Stomach smooth muscle (tissue), 2 donors: Measurements from ENCODE around the gene PKMYT1.
"Not testable (repeated sequence)": the region's sequence is repeated elsewhere in the genome, so short reads cannot be mapped to it uniquely, and the experiment has no call there.

Source experiments
- H3K27ac ChIP-seq: one replicate; pipeline ENCODE4 v1.7.0; 2013; ENCODE audit warnings: mild to moderate bottlenecking, low read length, inconsistent platforms
- H3K27me3 ChIP-seq, 2 donors: one replicate each; pipeline ENCODE4 v1.7.0; 2013; ENCODE audit warnings: low read length in 2 of 2; ENCODE audit not compliant: insufficient read depth in 2 of 2, control insufficient read depth in 1 of 2
- H3K36me3 ChIP-seq, 2 donors: one replicate each; pipeline ENCODE4 v1.7.0; 2013; ENCODE audit warnings: low read length in 2 of 2; ENCODE audit not compliant: control insufficient read depth in 2 of 2, insufficient read depth in 2 of 2
- H3K4me1 ChIP-seq: one replicate; pipeline ENCODE4 v1.7.0; 2013; ENCODE audit warnings: low read length; ENCODE audit not compliant: control insufficient read depth, insufficient read depth
- H3K4me3 ChIP-seq, 2 donors: one replicate each; pipeline ENCODE4 v1.7.0; 2013; ENCODE audit warnings: low read length in 2 of 2
- H3K9ac ChIP-seq, 2 donors: one replicate each; pipeline ENCODE4 v1.7.0; 2013; ENCODE audit warnings: low read length in 2 of 2, mild to moderate bottlenecking in 1 of 2
- H3K9me3 ChIP-seq, 2 donors: one replicate each; pipeline ENCODE4 v1.7.0; 2013; ENCODE audit warnings: low read length in 2 of 2; ENCODE audit not compliant: control insufficient read depth in 2 of 2
- donor health status: healthy.
- donor health status: Pancreatic carcinoma.

The PKMYT1 gene

DNA sequence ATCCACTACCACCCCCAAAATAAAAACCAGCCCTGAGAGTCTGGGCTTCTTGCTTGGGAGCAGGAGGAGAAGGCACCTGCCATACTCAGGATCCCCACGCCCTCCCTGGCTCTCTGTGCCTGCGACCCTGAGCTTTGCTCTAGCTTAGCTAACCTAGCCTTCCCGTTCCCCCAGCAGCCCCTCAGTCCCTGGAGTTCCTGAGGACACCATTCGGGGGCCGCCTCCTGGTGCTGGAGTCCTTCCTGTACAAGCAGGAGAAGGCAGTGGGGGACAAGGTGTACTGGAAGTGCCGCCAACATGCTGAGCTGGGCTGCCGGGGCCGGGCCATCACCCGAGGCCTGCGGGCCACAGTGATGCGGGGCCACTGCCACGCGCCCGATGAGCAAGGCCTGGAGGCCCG lies 50.0 kb downstream of the PKMYT1 start:
- no peaks in the 10 kb centered on the region for H3K9me3 ChIP-seq
- no peak overlapping the region for H3K27ac ChIP-seq
- H3K27me3 ChIP-seq = no peaks in the 10 kb centered on the region
- H3K9ac ChIP-seq = no peak overlapping the region
- H3K36me3 ChIP-seq = peaks cover 1 to 29% of the 10 kb centered on the region in 2 donors
- H3K4me3 ChIP-seq = no peak overlapping the region
- no peaks in the 10 kb centered on the region for H3K4me1 ChIP-seq

DNA sequence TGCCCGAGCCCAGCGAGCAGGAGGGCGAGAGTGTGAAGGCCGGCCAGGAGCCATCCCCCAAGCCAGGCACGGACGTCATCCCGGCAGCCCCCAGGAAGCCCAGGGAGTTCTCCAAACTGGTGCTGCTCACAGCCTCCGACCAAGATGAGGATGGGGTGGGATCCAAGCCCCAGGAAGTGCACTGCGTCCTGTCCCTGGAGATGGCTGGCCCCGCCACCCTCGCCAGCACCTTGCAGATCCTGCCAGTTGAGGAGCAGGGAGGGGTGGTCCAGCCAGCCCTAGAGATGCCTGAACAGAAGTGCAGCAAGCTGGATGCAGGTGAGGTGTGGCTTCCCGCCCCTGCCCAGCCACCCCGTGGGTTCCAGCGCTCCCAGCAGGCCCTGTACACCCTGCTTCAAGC lies 50.6 kb downstream of the PKMYT1 start:
- Histone ChIP-seq H3K36me3 (peaks cover 0 to 27% of the 10 kb centered on the region in 2 donors), H3K27me3 (no peaks in the 10 kb centered on the region), H3K9ac (no peak overlapping the region), H3K4me1 (no peaks in the 10 kb centered on the region), H3K4me3 (no peak overlapping the region), H3K27ac (no peak overlapping the region), H3K9me3 (no peaks in the 10 kb centered on the region)

DNA sequence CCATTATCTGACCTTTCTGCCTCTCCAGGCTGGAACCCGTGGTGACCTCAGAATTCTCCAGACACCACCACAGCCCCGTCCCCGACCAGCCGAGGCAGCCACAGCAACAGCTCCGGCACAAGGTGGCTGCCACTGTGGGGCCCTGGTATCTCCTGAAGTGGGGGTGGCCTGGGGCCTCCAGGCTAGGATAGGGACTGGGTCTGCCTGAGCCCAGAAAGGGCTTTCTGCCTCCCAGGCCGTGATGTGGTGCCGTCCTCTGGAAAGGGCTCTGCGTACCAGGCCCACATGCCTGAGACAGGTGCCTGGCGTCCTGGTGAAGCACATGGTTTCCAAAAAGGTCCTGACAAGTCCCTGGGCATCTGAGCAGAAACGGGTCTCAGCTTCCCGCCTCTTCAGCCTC lies 51.5 kb downstream of the PKMYT1 start:
- H3K4me3 ChIP-seq = no peak overlapping the region
- no peaks in the 10 kb centered on the region for H3K27me3 ChIP-seq
- H3K4me1 ChIP-seq = no peaks in the 10 kb centered on the region
- no peak overlapping the region for H3K27ac ChIP-seq
- no peaks in the 10 kb centered on the region for H3K9me3 ChIP-seq
- H3K9ac ChIP-seq = no peak overlapping the region
- peaks cover 0 to 18% of the 10 kb centered on the region in 2 donors for H3K36me3 ChIP-seq

DNA sequence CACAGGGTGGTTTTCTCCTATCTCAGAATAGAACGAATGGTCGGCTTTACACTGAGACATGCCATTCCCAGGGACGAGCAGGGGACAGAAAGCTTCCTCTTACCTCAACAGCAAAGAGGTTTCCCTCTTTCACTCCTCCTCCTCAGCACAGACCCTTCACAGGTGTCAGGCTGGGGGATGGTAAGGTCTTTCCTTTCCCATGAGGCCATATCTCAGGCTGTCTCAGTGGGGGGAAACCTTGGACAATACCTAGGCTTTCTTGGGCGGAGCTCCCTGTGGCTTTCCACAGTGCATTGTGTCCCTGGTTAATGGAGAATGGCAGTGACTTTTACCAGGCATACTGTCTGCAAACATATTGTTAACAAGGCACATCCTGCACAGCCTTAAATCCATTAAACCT lies 52.1 kb downstream of the PKMYT1 start:
- H3K36me3 ChIP-seq = peaks cover 3 to 14% of the 10 kb centered on the region in 2 donors
- not testable (repeated sequence) for H3K4me1 ChIP-seq, H3K27me3 ChIP-seq, H3K9me3 ChIP-seq, H3K4me3 ChIP-seq, H3K27ac ChIP-seq, H3K9ac ChIP-seq

DNA sequence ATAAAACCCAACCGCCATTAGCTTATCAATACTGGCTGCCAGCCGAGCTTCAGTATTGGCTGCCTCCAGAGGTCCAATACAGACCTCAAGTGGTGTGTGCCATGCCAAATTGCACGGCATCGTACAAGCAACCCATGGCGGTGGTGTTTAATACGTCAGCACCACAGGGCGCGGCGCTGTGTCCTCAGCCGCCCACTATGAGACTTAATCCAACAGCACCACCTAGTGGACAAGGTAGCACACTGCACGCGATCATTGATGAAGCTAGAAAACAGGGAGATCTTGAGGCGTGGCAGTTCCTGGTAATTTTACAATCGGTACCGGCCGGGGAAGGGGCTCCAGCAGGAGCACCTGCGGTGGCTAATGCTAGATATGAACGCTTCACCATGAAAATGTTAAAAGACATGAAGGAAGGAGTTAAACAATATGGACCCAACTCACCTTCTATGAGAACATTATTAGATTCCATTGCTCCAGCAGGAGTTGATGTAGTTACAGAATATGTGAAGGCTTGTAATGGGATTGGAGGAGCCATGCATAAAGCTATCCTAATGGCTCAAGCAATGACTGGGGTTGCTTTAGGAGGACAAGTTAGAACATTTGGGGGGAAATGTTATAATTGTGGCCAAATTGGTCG lies 53.1 kb downstream of the PKMYT1 start:
- Histone ChIP-seq H3K4me1 (no peaks in the 10 kb centered on the region), H3K4me3 (peak overlapping the region; percentile 59 to 63), H3K9ac (peak overlapping the region in 1 of 2 donors; percentile 56), H3K27me3 (no peaks in the 10 kb centered on the region), H3K36me3 (peaks cover 3 to 16% of the 10 kb centered on the region in 2 donors), H3K9me3 (no peaks in the 10 kb centered on the region), H3K27ac (no peak overlapping the region)

DNA sequence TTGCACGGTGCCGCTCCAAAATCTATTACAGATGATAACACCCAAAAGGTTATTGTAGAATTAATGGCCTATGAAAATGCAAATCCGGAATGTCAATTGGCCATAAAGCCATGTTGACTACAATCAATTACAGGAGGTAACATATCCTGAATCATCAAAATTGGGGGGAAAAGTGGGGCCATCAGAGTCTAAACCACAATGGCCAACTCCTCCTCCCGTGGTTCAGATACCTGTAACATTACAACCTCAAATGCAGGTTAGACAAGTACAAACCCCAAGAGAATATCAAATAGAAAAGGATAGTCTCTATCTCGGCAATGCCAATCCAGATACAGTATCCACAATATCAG lies 53.6 kb downstream of the PKMYT1 start:
- H3K36me3 ChIP-seq = peaks cover 3 to 18% of the 10 kb centered on the region in 2 donors
- H3K27ac ChIP-seq = no peak overlapping the region
- H3K9ac ChIP-seq = peak overlapping the region in 1 of 2 donors; percentile 56
- peak overlapping the region; percentile 59 to 63 for H3K4me3 ChIP-seq
- no peaks in the 10 kb centered on the region for H3K4me1 ChIP-seq
- no peaks in the 10 kb centered on the region for H3K9me3 ChIP-seq
- H3K27me3 ChIP-seq = no peaks in the 10 kb centered on the region

DNA sequence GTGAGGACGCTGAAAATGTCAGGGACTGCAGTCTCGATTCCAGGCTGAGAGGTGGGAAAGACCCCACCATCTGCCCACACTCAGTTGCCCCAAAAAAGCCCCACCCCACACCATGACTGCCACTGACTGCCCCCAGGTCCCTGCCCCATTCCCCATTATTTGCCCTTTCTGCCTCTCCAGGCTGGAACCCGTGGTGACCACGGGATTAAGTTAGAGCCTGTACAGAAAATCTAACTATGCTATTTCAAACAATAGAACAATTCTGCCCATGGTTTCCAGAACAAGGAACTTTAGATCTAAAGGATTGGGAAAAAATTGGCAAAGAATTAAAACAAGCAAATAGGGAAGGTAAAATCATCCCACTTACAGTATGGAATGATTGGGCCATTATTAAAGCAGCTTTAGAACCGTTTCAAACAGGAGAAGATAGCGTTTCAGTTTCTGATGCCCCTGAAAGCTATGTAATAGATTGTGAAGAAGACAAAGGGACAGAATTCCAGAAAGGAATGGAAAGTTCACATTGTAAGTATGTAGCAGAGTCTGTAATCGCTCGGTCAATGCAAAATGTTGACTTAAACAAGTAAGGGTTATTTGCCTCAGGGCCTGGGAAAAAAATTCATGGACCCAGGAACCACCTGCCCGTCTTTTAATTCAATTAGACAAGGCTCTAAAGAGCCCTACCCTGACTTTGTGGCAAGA lies 54.1 kb downstream of the PKMYT1 start:
- no peaks in the 10 kb centered on the region for H3K27me3 ChIP-seq
- H3K36me3 ChIP-seq = peaks cover 3 to 18% of the 10 kb centered on the region in 2 donors
- no peaks in the 10 kb centered on the region for H3K9me3 ChIP-seq
- H3K4me3 ChIP-seq = no peak overlapping the region
- no peak overlapping the region for H3K9ac ChIP-seq
- H3K27ac ChIP-seq = no peak overlapping the region
- H3K4me1 ChIP-seq = no peaks in the 10 kb centered on the region

DNA sequence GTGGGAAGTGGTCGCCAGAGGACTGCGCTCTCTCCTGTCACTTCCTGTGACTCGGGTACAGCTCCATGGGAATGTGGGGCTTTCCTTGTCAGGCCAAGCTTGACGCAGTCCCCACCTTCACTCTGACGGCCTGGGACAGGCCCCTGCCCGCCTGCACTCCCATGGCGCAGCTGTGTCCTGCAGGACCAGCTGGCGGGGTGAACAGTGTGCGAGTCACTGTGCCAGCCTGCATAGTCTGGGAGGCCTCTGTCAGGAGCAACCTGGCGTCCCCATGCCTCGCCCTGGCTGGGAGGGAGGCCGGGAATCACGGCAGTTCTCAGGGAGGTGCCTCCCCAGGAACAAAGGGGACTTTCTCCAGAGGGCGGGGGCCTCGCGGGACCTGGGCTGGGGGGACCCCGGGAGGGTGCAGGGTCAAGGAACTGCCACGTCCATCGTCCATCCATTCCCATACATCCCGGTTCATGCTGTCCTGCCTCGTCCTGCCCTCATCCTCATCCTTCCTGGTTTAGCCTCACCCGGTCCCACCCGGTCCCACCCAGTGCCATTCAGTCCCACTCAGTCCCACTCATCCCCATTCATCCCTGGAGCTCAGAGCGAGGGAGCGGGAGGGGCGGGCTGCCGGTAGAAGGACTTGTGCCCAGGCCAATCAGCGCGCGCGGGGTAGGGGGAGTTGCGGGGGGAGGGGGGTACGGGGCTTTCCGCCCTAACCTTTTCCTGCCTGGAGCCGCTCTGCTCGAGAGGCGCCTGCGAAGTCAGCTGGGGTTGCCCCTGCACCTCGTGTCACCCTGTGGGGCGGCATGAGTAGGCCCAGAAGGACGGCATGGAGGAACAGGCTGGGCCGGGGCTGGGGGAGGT lies 55.1 kb downstream of the PKMYT1 start:
- Histone ChIP-seq H3K27me3 (no peaks in the 10 kb centered on the region), H3K27ac (no peak overlapping the region), H3K9me3 (no peaks in the 10 kb centered on the region), H3K4me3 (no peak overlapping the region), H3K9ac (no peak overlapping the region), H3K4me1 (no peaks in the 10 kb centered on the region), H3K36me3 (peaks cover 3 to 13% of the 10 kb centered on the region in 2 donors)

DNA sequence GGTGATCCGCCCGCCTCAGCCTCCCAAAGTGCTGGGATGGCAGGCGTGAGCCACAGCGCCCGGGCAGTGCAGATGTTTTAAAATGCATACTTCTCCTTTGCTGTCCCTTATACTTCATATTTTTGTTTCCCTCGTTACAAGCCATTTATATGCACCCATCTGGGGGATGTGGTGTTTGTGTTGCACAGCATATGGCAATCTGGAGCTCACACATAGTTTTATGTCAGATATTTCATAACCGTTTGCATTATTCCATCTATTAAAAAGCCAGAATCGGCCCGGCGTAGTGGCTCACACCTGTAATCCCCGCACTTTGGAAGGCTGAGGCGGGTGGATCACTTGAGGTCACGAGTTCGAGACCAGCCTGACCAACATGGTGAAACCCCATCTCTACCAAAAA lies 56.8 kb downstream of the PKMYT1 start:
- Histone ChIP-seq H3K4me3 (no peak overlapping the region), H3K4me1 (peaks cover 2% of the 10 kb centered on the region), H3K27me3 (no peaks in the 10 kb centered on the region), H3K36me3 (peaks cover 3 to 7% of the 10 kb centered on the region in 2 donors), H3K9me3 (no peaks in the 10 kb centered on the region), H3K9ac (no peak overlapping the region), H3K27ac (no peak overlapping the region)
